ENCODE results near the gene VCX2.
"Not testable (repeated sequence)": the region's sequence is repeated elsewhere in the genome, so short reads cannot be mapped to it uniquely, and the experiment has no call there.

The VCX2 gene

DNA sequence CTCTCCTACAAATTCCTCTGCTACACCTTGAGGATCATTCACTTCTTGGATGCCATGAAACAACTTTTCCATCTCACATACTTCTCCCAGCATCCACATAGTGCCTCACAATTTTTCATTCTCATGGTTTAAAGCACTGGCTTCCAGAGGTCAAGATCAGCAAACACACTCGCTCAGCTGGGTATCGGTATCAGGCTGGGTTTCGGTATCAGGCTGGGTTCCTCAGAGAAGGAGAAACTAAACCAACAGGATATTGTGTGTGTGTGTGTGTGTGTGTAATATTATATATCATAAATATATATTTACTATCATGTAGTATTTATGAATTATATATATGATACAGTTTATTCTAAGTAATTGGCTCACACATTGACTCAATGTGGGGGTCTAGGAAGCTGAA, at the start of gene VCX2:
TSS of gene VCX2 (minus strand) at position 99 of the 400 bp plus-strand sequence. CDS start 624 bp downstream, outside the sequence.
- DNase-seq: not testable (repeated sequence)

- no peak for DNase-seq
These were observed 33.9 kb upstream of the VCX2 start for GRCh38 chrX:8204943-8205342.

DNA sequence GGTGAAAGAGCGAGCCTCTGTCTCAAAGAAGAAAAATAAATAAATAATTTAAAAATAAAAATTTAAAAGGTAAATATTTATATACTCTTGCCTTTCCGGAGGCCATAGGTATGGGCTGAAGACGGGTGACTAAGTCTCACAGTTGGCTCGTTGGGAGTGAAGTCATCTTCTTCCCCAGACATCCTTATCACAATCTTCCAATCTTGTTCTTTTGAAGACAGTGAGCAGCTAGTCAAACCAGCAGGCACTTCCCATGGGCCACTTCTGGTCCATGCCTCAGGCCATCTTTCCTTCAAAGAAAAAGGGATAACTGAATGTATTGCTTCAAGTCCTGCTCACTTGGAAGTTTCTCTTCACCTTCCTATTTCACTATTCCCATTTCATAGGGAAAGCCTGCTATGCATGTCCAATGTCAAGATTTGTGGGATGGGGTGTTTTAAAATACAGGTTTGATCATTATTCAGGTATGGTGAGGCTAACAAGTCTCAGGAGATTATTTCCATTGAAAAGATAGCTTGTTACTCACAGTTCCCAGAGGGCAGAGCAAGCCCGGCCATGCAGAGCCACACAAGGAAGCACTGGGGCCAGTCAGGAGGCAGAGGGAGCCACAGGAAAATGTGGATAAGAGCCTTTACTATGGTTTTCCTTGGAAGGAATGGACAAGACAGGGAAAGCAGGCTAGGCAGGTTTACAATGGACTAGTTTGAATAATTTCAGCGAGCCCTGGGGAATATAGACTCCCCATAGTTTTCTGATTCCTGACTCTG, 33.3 kb upstream of the VCX2 start:
- no peak for DNase-seq

GRCh38 chrX:8201896-8202331, 30.8 kb upstream of the VCX2 start:
- DNase-seq: no peak

DNA sequence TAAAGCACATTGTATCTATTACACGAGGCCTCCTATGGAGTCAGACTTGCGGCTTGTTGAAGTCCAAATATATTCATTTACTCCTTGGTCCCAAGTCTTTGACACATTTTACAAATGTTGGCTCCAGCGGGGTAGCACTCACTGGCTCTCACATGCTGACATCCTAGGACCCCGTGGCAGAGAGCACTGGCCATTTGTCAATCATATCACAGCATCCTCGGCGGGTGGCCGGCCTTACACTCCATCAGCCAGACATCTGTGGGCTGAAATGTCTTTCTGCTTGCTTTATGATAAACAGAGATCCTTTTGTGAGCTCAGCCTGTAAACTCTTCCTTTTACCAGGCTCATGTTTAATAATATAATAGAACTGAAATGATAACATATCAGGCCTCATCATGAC, 25.7 kb upstream of the VCX2 start:
- no peak for DNase-seq

DNA sequence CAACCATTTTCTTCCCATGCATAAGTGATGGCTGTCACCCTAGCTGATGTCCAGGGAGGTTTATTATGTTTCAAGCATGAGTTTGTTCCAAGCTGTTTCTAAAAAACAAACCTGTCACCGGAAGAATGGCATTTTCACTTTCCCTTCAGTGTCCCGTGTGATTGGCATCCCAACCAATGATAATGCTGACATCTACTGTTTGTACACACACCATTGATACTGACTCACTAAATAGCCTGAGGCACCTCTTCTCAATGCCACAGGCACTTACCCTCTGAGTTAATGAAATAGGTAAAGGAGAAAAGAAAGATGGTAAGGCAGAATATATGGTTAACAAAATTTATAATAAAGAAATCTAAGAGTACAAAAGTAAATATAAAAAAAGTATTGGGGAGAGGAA, 23.1 kb upstream of the VCX2 start:
- no peak for DNase-seq

GRCh38 chrX:8192276-8192675, 21.2 kb upstream of the VCX2 start:
- DNase-seq: no peak

DNA sequence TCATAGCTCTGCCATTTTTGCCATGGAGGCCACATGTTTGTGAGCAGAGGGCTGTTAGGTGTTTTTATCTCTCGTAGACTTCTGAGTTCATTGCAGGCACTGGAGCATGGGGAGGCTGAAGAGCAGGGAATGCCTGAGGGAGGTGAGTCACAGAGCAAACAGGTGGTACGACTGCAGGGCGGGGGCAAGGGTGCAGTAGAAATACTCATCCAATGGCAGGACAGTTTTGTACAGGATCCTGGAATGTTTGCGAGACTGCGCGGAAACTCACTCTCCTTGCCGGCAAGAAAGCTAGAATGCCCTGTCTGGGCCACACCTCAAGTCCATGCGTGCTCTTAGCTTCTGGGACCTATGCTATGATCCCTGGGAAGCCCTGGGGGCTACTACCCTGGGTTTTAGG, 20.0 kb upstream of the VCX2 start:
- no peak for DNase-seq

GRCh38 chrX:8190341-8190830, 19.3 kb upstream of the VCX2 start:
- no peak for DNase-seq

DNA sequence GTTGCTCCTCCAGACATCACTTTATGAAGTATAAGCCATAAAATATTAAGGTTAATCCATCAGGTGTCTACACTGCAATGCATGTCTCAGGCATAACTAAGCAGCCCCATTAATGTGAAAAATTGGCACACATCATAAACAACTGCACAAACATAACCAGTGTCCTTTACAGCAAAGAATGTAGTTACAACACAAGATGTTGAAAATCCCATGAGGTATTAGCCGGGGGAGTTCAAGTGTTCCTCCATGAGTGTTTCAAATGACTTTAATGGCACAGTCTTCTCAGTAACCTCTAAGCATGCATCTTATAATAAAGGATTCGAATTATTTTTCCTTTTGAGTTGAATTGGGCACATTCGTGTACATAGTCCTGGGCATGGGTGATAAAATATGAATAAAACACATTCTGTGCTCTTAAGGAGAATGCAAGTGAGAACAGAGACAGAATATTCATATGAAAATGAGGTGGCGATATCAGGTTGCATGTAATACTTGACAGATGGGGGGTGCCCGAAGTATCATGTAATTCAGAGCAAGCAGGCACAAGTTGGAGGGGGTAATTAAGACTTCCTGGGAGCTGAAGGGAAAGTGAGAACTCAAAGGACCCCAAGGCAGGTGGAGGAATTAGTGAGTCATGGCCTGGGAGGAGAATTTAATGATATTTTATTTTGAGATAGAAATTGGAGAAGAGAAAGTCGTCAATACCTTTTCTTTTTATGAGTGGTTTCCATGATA, 18.2 kb upstream of the VCX2 start:
- no peak for DNase-seq

DNA sequence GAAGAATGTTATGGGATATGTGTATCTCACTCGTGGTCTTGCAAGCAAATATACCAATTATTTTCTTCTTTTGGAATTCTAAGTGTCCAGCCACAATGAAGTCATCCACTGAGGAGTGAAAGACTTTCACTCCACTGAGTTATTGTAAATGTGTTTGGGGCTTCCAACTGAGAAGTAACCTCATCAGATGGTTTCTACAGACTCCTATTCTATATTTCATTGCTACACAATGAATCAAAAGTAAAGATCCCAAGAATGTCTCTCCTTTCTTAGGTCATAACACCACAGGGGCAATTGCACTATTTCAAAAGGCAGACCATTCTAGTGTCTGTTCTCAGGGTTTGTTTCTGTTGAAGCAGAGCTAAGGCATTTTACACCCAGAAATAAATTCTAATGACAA, 12.3 kb upstream of the VCX2 start:
- DNase-seq: no peak

GRCh38 chrX:8179656-8180055, 8.6 kb upstream of the VCX2 start:
- DNase-seq: no peak

DNA sequence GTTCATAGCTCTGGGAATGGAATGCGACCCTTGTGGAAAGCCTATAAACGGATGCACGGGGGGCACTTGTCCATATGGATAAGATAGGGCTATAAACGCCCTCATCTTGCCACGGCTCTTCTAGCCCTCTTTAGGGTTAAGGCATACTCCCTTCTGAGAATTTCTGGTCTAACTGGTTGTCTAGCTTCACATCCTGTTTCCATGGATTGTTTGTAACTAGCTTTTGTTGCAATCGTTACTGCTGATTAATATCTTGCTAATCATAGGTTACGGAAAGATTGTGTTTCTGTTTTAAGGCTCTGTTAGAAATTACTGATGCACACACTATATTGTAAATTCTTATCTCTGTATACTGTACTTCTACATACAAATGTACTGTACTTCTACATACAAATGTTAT, 17.1 kb downstream of the VCX2 start:
- not testable (repeated sequence) for DNase-seq

GRCh38 chrX:8147226-8147625, 23.8 kb downstream of the VCX2 start:
- peak; percentile 1 to 18 for DNase-seq

GRCh38 chrX:8144925-8145324, 26.1 kb downstream of the VCX2 start:
- no peak for DNase-seq

GRCh38 chrX:8141896-8142295, 29.2 kb downstream of the VCX2 start:
- no peak for DNase-seq

DNA sequence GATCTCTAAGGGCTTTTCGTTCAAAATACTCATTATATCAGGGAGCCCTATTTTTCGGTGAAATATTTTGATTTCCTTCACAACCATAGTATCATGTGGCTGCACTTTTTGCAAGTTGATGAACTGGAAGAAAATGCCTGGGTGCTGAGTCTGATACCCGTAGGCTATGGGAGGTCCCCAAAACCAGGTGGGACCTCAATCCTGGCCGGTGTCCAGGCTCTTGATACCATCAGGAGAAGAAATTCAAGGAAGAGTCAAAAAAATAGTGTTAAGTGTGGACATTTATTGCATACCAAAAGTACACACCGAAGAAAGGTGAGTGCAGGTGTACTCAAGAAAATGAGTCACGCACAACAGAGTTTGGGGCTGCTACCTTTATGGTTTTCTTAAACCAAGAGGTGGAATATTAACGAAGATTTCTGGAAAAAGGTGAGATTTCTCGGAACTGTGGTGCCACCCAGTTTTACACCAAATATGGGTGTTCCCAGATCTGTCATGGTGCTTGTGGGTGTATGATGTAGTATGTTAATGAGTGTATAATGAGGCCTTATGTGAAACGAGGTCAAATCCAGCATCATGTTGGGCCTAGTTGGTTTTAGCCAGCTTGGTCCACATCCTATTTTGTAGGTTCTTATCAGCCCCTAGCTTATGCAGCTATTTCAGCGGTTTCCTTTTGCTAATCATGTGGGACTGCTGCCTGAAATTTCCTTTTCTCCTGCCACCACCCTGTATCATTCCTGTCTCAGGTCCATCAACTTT, 29.9 kb downstream of the VCX2 start:
- no peak for DNase-seq

DNA sequence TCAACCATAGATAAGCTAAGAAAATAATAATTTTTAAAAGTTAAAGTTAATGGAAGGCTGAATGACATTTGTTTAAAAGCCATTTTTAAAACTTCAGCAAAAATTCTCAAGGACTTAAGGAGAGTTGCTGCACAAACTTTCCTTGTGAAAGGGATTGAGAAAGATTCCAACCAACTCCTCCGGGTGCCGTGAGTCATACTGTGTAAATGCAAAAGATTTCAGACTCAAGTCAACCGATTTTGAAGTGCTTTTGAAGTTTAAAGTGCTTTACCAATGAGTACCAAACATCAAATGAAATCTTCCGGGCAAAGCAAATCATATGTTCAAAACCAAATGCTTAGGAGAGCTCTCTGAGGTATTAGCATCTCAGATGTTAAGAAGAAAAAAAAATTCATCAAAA, 31.4 kb downstream of the VCX2 start:
- no peak for DNase-seq

- no peak for DNase-seq
These were observed 32.8 kb downstream of the VCX2 start for GRCh38 chrX:8138252-8138651.

DNA sequence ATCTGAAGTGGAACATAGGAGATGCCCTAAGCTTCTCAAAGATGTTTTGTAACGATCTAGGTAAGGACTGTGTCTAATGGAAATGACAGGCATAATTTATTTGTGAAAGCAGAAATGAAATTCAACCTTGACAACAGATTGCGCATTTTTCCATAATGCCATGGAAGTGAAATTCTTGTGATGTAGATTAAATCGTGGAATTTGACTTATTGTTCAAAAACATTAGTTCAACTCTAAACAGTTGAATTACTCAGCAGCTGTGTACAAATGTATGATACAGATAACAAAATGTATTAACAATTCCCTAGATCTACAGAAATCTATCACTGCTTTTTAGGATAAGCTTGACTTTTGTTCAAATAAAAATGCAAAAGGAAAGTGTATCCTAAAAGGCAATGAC, 44.4 kb downstream of the VCX2 start:
- no peak for DNase-seq

DNA sequence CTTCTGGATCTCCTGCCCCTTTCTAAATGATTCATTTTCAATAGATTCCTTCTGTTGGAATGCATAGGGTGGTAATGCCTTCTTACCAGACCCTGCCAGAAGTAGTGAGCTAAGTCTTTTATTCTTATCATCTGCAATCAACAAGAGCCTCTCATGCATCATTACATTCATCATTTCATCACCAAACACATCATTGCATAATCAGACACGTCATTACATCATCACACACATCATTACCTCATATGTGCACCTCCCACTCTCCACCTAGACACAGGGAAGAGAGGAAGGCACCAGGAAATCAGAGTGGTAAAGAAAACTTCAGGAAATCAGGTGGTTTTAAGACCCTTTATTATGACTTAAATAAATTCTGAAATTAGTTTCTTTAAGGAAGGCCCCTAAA, 45.0 kb downstream of the VCX2 start:
- DNase-seq: no peak

DNA sequence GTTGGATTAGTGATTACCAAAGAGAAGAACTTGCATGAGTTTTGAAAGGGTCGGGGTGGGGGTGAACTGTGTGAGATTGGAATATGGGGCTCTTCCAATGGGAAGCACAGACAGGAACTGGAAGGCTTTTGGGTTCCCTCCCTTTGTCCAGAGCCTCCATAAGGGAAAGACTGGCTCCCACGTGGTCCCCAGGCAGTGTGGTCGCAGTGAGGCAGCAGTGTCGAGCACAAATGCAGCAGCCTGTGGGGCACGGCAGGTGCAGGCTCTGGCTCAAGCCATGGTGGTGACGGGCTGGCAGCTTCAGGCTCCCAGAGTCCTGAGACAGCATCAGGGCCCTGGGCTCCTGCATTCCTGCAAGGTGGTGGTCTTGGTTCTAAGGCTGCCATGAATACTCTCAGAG, 45.5 kb downstream of the VCX2 start:
- DNase-seq: no peak

- DNase-seq: no peak
These were observed 48.5 kb downstream of the VCX2 start for GRCh38 chrX:8122538-8122937.

DNA sequence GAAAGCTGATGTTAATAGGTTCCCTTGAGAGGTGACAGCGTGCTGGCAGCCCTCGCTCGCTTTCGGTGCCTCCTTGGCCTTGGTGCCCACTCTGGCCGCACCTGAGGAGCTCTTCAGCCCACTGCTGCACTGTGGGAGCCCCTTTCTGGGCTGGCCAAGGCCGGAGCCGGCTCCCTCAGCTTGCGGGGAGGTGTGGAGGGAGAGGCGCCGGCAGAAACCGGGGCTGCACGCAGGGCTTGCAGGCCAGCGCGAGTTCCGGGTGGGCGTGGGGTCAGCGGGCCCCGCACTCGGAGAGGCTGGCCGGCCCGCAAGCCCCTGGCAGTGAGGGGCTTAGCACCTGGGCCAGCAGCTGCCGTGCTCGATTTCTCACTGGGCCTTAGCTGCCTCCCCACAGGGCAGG, 49.7 kb downstream of the VCX2 start:
- DNase-seq: not testable (repeated sequence)

Measured in NCI-H1930 (cell line).